Fibroblast of pulmonary artery (primary cell): ENCODE measurements around the gene CTRL.

Experiments used
- DNase-seq: peaks from one replicate; pipeline ENCODE4 v3.0.0-alpha.2; 2010; ENCODE audit warnings: low read depth
- H3K4me3 ChIP-seq: replicated peaks from 2 replicates; pipeline ENCODE4 v1.5.1; 2011; ENCODE audit warnings: low read depth, mild to moderate bottlenecking, control low read depth, low read length, moderate library complexity
- TF ChIP-seq, protein P1 (sequence below): IDR thresholded peaks from 2 replicates; pipeline ENCODE4 v1.5.1; 2011; ENCODE audit warnings: mild to moderate bottlenecking, control low read depth, low read length, inconsistent platforms; ENCODE audit errors: missing control alignments

Gene CTRL

DNA sequence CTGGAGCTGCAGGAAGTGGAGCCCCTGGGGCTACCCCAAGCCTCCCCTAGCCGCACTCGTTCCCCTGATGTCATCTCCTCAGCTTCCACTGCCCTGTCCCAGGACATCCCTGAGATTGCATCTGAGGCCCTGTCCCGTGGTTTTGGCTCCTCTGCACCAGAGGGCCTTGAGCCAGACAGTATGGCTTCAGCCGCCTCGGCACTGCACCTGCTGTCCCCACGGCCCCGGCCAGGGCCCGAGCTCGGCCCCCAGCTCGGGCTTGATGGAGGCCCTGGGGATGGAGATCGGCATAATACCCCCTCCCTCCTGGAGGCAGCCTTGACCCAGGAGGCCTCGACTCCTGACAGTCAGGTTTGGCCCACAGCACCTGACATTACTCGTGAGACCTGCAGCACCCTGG, 51.1 kb downstream of the CTRL start:
- H3K4me3 ChIP-seq, result no peak overlapping the region
- DNase-seq, result no peak
- TF ChIP-seq, protein P1, sequence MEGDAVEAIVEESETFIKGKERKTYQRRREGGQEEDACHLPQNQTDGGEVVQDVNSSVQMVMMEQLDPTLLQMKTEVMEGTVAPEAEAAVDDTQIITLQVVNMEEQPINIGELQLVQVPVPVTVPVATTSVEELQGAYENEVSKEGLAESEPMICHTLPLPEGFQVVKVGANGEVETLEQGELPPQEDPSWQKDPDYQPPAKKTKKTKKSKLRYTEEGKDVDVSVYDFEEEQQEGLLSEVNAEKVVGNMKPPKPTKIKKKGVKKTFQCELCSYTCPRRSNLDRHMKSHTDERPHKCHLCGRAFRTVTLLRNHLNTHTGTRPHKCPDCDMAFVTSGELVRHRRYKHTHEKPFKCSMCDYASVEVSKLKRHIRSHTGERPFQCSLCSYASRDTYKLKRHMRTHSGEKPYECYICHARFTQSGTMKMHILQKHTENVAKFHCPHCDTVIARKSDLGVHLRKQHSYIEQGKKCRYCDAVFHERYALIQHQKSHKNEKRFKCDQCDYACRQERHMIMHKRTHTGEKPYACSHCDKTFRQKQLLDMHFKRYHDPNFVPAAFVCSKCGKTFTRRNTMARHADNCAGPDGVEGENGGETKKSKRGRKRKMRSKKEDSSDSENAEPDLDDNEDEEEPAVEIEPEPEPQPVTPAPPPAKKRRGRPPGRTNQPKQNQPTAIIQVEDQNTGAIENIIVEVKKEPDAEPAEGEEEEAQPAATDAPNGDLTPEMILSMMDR, result no peak

DNA sequence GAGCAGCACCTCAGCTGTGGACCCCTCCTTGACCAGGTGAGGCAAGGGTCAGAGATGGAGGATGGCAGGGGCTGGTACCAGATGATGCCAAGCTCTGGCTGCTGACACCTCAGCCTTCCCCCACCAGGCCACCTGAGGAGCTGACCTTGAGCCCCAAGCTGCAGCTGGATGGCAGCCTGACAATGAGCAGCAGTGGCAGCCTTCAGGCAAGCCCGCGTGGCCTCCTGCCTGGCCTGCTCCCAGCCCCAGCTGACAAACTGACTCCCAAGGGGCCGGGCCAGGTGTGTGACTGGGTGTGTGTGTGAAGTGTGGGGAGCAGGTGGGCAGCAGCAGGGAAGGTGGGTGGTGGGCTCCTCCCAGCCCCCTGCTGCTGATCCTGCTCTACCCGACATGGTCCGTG, 51.7 kb downstream of the CTRL start:
- DNase-seq, result no peak
- TF ChIP-seq, protein P1, result no peak
- H3K4me3 ChIP-seq, result no peak overlapping the region
